NCI-H446 (cell line): ENCODE measurements around the gene PAK2.
A peak's percentile ranks its signal among the peaks of the same experiment; 100 is the strongest.
"Not testable (repeated sequence)": the region's sequence is repeated elsewhere in the genome, so short reads cannot be mapped to it uniquely, and the experiment has no call there.

Experiments
- DNase-seq, 2 experiments: peaks; one replicate each; lab custom pipeline; 2025; lab: John Stamatoyannopoulos, UW

PAK2 gene

GRCh38 chr3:196736670-196737374 lies 2.8 kb upstream of the PAK2 start:
- DNase-seq: no peak

GRCh38 chr3:196737655-196738054 lies 2.0 kb upstream of the PAK2 start:
- no peak for DNase-seq

DNA sequence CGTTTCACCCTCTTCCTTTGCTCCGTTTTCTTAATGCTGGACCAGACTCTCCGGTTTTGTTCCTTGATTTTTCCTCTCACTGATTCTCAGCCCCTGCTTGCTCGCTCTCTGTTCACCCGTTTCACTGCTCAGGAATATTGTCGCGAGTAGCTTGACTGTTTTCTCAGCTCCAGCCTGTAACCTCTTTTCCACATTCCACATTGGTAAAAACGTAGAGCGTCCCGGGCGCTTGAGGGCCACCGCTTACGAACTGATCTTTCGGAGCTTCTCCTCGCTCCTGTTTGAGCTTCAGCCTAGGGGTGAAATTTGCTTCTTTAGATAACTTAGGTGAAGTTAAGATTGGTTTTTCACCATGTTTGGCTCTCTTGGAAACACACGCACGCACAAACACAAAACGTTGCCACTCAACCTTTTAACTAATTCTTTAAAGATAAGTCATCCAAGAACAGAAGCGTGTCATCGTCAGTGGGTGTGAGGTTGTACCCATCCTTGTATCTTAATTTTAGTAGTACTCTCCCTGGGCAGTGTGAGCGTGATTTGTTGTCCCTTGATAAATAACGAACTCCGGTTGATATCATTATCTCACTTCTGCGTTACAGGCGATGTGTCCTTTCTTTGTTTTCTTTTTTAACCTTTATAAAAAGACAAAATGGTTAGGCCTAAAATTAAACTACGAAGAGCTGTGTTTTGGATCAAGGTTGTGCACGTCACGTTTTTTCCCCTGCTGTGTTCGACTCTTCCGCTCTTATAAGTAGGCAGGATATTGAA lies 1.0 kb downstream of the PAK2 start:
- DNase-seq: peak in 1 of 2 experiments; percentile 45

- no peak for DNase-seq
Measured at GRCh38 chr3:196741249-196741889, 1.7 kb downstream of the PAK2 start.

GRCh38 chr3:196743569-196743968 lies 3.9 kb downstream of the PAK2 start:
- DNase-seq: not testable (repeated sequence)

DNA sequence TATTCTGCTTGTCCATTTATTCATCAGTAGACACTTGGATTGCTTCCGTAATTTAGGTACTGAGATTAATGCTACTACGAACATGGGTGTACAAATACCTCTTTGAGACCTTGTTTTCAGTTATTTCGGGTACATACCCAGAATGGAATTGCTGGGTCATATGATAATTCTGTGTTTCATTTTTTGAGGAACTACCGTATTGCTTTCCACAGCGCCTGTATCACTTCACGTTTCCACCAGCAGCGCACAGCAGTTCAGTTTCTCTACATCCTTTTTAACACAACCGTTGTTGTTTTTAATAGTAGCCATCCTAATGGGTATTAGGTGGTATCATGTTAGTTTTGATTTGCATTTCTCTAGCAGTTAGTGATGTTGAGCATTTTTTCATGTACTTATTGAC lies 9.5 kb downstream of the PAK2 start:
- DNase-seq: no peak

- no peak for DNase-seq
Measured at GRCh38 chr3:196753201-196753600, 13.5 kb downstream of the PAK2 start.

GRCh38 chr3:196754091-196754981 lies 14.7 kb downstream of the PAK2 start:
- no peak for DNase-seq

DNA sequence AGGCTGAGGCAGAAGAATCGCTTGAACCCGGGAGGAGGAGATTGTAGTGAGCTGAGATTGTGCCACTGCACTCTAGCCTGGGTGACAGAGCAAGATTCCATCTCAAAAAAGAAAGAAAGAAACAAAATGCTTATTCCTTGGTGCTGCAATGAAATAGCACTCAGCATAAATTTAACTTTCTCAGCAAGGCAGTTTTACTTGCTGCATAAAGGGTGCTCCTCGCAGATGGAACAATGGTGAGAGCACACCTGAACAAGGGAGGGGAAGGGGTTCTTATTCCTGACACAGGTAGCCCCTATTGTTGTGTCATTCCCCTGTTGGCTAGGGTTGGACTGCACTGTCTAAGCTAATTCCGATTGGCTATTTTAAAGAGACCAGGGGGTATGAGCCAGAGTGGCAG lies 17.1 kb downstream of the PAK2 start:
- DNase-seq: no peak

DNA sequence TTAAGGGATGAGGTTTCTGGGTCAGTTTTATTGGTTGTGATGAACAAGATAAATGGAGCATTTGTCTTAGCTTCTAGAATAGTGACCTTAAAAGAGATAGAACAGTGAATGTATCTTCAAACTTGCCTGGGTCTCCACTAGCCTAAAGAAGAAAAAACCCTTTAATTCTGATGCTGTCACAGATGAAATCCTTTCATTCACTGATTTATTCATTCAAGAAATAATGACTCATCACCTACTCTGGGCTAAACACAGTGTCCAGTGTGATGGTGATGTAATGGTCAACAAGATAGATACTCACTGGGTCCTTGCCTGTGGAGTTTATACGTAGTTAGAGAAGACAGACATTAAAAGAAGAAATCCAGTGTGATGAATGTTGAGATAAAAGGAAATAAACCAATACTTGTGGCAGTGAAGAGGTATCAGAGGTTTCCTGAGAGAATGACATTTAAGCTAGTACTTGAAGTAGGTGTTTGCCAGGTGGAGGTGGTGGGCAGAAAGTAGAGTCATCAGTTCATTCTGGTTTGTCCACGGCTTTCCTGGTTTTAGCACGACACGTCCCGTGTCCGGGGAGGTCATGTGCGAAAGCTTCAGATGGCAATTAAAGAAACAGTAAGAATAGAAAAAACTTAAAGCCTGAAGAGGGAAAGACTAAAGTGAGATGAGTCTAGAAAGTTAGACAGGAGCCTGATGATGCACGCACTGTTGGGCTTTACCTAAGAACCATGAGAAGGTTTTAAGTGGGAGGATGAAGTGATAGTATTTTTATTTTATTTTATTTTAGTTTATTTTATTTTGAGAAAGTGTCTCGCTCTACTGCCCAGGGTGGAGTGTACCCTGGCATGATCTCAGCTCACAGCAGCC lies 18.5 kb downstream of the PAK2 start:
- DNase-seq: no peak

- no peak for DNase-seq
Measured at GRCh38 chr3:196763179-196763578, 23.5 kb downstream of the PAK2 start.

DNA sequence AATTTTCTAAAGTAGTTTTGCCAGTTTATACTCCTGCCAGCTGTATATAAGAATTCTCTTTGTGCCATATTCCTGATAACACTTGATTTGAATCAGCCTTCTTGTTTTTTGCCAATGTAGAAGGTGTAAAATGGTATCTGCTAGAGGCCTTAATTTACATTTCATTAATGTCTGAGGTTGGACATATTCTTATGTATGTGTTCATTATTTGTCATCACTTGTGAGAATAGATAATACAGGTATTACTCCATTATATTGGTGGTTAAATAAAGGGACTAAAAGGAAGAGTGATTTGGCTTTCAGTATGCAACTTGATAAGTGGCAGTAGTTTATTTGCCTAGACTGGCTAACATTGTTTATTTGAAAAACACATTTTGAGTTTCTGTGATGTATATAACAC lies 25.8 kb downstream of the PAK2 start:
- DNase-seq: no peak

- DNase-seq: no peak
Measured at GRCh38 chr3:196771067-196771466, 31.4 kb downstream of the PAK2 start.

- DNase-seq: no peak
Measured at GRCh38 chr3:196772102-196772501, 32.4 kb downstream of the PAK2 start.

- no peak for DNase-seq
Measured at GRCh38 chr3:196772897-196773296, 33.2 kb downstream of the PAK2 start.

DNA sequence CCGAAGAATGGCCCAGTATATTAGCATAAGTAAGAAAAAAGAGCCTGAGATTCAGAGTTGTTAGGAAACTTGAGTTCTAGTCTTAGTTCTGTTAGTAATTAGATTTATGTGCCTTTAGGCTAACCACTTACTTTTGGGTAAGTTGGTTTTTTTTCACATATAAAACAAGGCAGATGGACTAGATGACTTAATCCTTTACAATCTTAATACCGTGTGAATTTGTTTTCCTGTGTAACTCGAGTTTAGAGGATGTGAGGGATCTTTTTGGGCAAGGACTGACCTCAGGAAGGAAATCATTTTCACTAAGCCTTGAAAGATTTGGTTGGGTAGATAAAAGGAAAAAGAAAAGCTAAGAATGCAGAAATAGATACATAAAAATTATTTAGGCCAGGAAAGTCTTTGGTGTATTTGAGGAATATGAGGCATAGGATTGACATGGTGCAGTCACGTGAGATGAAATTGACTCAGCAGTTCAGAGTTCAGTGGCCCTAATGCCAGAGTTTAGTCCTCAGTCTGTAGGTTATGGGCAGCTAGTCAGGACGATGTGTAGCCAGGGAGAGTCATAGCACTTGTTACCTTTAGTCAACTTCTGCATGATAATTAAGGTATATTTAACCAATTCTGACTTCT lies 34.6 kb downstream of the PAK2 start:
- no peak for DNase-seq

DNA sequence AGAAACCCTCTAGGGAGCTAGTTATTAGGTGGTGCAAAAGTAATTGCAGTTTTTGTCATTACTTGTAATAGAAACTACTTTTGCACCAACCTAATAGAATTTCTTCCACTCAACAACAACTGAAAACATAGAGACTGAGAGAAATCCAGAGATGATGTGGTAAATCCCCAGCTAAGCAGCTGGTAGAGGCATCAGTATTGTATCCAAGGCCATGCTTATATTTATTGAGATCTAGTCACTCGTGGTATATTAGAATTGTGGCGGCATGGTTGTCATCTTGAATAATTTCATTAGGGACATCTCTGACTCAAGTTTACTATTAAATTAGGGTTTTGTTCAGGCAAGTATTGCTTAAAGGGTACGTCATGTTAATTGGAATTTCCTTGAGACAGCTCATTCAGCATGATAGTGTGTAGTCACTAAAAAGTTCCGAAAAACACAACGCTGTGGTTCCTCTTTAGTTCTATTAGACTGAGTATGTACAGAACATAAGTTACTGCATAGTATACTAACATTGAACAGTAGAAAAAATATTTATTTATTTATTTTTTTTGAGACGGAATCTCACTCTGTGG lies 35.3 kb downstream of the PAK2 start:
- no peak for DNase-seq

DNA sequence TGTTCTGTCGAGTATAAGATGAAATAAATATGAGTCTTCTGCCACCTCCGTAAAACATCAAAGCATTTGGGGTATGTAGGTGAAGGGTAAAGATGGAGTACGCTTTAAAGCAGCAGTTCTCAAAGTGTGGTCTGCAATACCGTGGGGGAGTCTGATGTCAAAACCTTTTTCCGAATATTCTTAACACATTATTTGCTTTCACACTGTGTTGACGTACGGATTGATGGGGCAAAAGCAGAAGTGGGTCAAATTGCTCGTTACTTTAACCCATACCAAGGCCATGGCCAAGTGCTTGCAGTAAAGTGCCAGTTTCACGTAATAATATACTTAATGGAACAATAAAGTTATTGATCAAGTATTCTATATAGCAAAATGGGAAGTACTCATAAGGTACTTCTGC lies 36.3 kb downstream of the PAK2 start:
- DNase-seq: no peak

DNA sequence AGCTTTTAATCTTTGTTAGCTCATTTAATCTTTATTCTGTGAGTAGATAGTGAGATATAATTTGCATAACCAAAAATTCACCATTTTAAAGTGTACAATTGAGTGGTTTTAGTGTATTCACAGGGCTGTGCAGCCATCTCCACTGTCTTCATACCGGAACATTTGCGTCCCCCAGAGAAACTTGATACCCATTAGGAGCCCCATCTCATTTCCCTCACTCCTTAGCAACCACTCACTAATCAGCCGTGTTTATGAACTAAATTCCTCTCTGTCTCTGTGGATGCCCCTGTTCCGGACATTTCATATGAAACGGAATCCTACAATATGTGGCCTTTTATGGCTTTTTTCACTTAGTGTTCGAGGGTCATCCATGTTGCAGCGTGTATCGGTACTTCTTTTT lies 38.2 kb downstream of the PAK2 start:
- DNase-seq: no peak

DNA sequence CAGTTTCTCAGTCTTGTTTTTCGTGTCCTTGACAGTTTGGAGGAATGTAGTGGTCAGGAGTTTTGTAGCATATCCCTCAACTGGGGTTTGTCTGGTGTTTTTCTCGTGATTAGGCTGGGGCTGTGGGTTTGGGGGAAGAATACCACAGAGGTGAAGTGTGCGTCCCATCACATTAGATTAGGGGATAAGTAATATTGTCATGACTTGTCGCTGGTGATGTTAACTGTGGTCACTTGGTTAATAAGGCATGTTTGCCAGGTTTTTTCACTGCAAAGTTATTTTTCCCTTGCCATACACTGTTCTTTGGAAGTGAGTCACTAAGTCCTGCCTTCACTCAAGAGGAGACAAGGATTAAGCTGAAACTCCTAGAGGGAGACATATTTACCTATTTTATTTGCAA lies 39.1 kb downstream of the PAK2 start:
- DNase-seq: no peak
